ENCODE data around the gene MCHR1. TPM values are rescaled to one million over a fixed set of nuclear protein-coding genes. Genes with fewer than 3 reads are reported as not detected.

The MCHR1 gene
- total RNA-seq, 2 donors from 2014 or later: 0.53 TPM; not detected in 1

GRCh38 chr22:40708177-40708576 lies 28.9 kb downstream of the MCHR1 start:
- Mint-ChIP-seq H3K27ac (no peak overlapping the region), H3K4me1 (peaks cover 13% of the 10 kb centered on the region), H3K36me3 (ENCODE audit: low read depth) (peaks cover 3% of the 10 kb centered on the region), H3K4me3 (no peak overlapping the region), H3K27me3 (ENCODE audit: insufficient read depth) (peaks cover 11% of the 10 kb centered on the region), H3K9me3 (peaks cover 17% of the 10 kb centered on the region)
- Histone ChIP-seq H3K4me1 (ENCODE audit: control insufficient read depth, insufficient read depth, low read length) (peaks cover 4% of the 10 kb centered on the region), H3K9me3 (ENCODE audit: control insufficient read depth, low read length) (peaks cover 9% of the 10 kb centered on the region), H3K27me3 (ENCODE audit: control insufficient read depth, insufficient read depth, low read length, poor library complexity, severe bottlenecking) (no peaks in the 10 kb centered on the region), H3K27ac (ENCODE audit: low read depth, low read length) (no peak overlapping the region), H3K9ac (ENCODE audit: extremely low read depth, low read length, poor library complexity, severe bottlenecking) (no peak overlapping the region), H3K36me3 (ENCODE audit: control insufficient read depth, insufficient read depth, low read length) (no peaks in the 10 kb centered on the region), H3K4me3 (ENCODE audit: low read length) (no peak overlapping the region)
- no peak for TF ChIP-seq CTCF (conservative IDR thresholded peaks at IDR 0.05)
- DNase-seq: no peak
- 98 to 99% methylated on average over 5 of the region's 5 CpGs for WGBS, 2 experiments (ENCODE audit: insufficient coverage in 1 of 2, insufficient read length in 1 of 2)

- no peak overlapping the region for H3K4me3 ChIP-seq (ENCODE audit: low read length)
- DNase-seq: peak; percentile 66
- H3K36me3 Mint-ChIP-seq (ENCODE audit: low read depth): peaks cover 3% of the 10 kb centered on the region
- peaks cover 9% of the 10 kb centered on the region for H3K9me3 ChIP-seq (ENCODE audit: control insufficient read depth, low read length)
- no peaks in the 10 kb centered on the region for H3K36me3 ChIP-seq (ENCODE audit: control insufficient read depth, insufficient read depth, low read length)
- no peak for TF ChIP-seq CTCF (conservative IDR thresholded peaks at IDR 0.05)
- H3K4me1 ChIP-seq (ENCODE audit: control insufficient read depth, insufficient read depth, low read length): peaks cover 4% of the 10 kb centered on the region
- H3K27me3 ChIP-seq (ENCODE audit: control insufficient read depth, insufficient read depth, low read length, poor library complexity, severe bottlenecking): no peaks in the 10 kb centered on the region
- peaks cover 9% of the 10 kb centered on the region for H3K27me3 Mint-ChIP-seq (ENCODE audit: insufficient read depth)
- no peak overlapping the region for H3K27ac ChIP-seq (ENCODE audit: low read depth, low read length)
- 75 to 81% methylated on average over 4 to 5 of the region's 6 CpGs for WGBS, 2 experiments (ENCODE audit: insufficient coverage in 1 of 2, insufficient read length in 1 of 2)
- H3K4me1 Mint-ChIP-seq: peaks cover 22% of the 10 kb centered on the region
- peaks cover 17% of the 10 kb centered on the region for H3K9me3 Mint-ChIP-seq
- no peak overlapping the region for H3K9ac ChIP-seq (ENCODE audit: extremely low read depth, low read length, poor library complexity, severe bottlenecking)
- H3K4me3 Mint-ChIP-seq: no peak overlapping the region
- peak overlapping the region; percentile 2 for H3K27ac Mint-ChIP-seq
Observed at GRCh38 chr22:40709752-40710413, 30.6 kb downstream of the MCHR1 start.

DNA sequence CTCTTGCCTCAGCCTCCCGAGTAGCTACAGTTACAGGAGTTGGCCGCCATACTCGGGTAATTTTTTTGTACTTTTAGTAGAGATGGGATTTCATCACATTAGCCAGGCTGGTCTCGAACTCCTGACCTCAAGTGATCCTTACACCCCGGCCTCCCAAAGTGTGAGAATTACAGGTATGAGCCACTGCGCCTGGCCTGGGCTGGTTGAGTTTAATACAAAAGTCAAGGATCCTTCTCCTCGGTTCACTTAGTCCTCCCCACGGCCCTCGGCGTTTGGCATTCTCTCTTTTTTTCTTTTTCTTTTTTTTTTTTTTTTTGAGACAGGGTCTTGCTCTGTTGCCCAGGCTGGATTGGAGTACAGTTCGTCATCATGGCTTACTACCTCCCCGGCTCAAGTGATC lies 33.0 kb downstream of the MCHR1 start:
- peaks cover 24% of the 10 kb centered on the region for H3K4me1 Mint-ChIP-seq
- peaks cover 4% of the 10 kb centered on the region for H3K27me3 Mint-ChIP-seq (ENCODE audit: insufficient read depth)
- H3K36me3 Mint-ChIP-seq (ENCODE audit: low read depth): no peaks in the 10 kb centered on the region
- TF ChIP-seq CTCF (conservative IDR thresholded peaks at IDR 0.05): no peak
- DNase-seq: no peak
- Histone ChIP-seq H3K4me3 (ENCODE audit: low read length) (no peak overlapping the region), H3K9ac (ENCODE audit: extremely low read depth, low read length, poor library complexity, severe bottlenecking) (no peak overlapping the region), H3K4me1 (ENCODE audit: control insufficient read depth, insufficient read depth, low read length) (peaks cover 4% of the 10 kb centered on the region), H3K36me3 (ENCODE audit: control insufficient read depth, insufficient read depth, low read length) (no peaks in the 10 kb centered on the region), H3K9me3 (ENCODE audit: control insufficient read depth, low read length) (peaks cover 4% of the 10 kb centered on the region), H3K27me3 (ENCODE audit: control insufficient read depth, insufficient read depth, low read length, poor library complexity, severe bottlenecking) (no peaks in the 10 kb centered on the region), H3K27ac (ENCODE audit: low read depth, low read length) (no peak overlapping the region)
- H3K4me3 Mint-ChIP-seq: no peak overlapping the region
- no peak overlapping the region for H3K27ac Mint-ChIP-seq
- WGBS, 2 experiments (ENCODE audit: insufficient coverage in 1 of 2, insufficient read length in 1 of 2): 94 to 95% methylated on average over 9 to 12 of the region's 12 CpGs
- peaks cover 11% of the 10 kb centered on the region for H3K9me3 Mint-ChIP-seq

All from endodermal cell (in vitro differentiated cells).